Activated naive CD4-positive, alpha-beta T cell treated with Interleukin-2 at 50 U/mL for 16 hours (primary cell): ENCODE results near the gene COG1.

Source experiments
- DNase-seq: peaks from one replicate; pipeline ENCODE4 v3.0.0-alpha.2; 2020

COG1 gene

GRCh38 chr17:73201215-73202069 is 8.6 kb downstream of the COG1 start:
- no peak for DNase-seq

GRCh38 chr17:73203135-73203787 is 10.4 kb downstream of the COG1 start:
- no peak for DNase-seq

DNA sequence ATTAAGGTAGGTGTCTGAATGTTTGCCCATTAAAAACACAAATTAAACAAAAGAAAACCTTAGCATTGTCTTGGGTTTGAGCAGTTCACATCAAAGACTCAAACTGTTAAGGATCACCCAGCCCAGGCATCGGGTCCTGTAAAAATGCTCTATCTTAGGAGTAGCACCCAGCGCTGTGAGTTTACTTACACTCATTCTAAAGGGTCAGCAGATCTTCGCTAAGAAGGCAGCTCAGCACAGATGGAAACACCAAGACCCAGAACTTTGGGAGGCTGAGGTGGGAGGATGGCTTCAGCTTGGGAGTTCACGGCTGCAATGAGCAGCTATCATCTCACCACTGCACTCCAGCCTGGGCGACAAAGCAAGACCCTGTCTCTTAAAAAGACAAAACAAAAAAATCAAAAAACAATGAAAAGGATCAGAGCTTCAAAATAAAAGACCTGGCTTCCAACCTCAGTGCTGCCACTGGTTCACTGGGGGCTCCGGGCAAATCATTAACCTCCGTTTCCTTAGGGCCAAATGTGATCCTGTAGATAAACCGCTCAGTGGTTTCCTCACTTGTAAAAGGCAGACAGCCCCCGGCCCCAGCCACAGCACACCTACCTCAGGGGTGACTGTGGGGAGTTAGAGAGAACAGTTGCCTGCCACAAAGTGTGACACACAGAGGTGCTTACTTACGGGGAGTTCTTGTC is 11.1 kb downstream of the COG1 start:
- peak; percentile 23 for DNase-seq

GRCh38 chr17:73205459-73205961 is 12.7 kb downstream of the COG1 start:
- no peak for DNase-seq

DNA sequence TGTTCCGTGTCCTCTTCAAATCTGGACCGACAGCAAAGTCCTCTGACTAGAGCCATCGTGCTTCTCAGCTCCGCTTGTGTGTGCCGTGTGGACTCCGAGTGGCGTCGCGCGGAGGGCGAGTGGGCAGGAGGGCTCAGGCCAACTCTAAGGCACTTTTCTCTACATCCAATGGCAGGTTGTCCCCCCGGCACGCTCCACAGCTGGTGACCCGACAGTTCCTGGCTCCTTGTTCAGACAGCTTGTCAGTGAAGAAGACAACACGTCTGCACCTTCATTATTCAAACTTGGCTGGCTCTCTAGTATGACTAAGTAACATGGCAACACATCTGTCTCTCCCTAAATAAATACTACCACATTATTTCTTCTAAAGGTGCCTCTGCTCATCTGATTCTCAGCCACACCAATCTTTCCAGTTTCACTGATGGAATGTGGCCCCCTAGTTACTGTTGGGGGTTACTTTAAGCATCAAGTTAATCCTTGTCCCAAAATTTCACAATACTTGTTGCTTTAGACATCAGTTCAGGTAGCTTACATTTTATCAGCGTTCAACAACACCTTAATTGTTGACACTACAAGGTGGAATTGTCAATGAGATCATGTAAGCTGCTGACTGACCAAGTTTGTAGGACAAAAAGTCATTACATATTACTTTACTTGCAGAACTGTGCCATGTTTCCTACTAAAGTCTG is 15.4 kb downstream of the COG1 start:
- DNase-seq, result no peak

DNA sequence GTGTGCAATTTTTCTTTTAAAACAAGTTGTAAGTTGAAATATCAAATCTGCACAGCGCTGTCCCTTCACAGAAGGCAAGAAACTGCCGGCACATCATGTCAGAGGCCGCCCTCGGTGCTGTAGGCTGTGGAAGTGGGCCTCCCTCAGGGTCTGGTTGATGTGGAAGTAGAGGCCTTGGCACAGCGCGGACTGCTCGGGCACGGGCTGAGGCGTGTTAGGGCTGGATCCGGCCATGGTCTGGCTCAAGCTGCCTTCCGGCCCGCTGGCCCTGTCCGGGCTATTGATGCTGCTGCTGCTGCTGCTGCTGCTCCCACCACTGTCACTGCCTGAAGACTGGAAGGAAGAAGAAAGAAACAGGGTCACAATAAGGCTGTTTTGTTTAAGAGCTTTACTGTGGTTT is 16.6 kb downstream of the COG1 start:
- no peak for DNase-seq

- DNase-seq, result no peak
Measured at GRCh38 chr17:73210002-73210678, 17.3 kb downstream of the COG1 start.

- DNase-seq, result peak; percentile 60
Measured at GRCh38 chr17:73211745-73212144, 18.9 kb downstream of the COG1 start.

DNA sequence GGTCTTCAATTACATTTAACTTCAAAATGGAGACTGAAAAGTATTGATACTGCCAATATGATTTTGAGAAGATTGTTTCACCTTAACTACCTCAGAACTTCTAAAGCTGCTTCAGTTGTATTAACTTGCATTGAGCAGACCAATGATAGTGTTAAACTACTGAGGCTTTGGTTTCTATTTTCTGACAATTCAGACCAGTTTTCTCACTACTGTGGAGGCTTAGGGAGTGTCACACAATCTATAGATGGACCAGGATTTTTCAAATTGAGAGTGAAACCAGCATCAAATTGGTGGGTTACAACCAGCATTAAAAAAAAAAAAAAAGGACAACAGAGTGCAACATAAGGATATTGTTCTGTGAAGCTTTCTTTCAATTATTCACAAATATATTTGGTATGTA is 21.2 kb downstream of the COG1 start:
- DNase-seq, result no peak

DNA sequence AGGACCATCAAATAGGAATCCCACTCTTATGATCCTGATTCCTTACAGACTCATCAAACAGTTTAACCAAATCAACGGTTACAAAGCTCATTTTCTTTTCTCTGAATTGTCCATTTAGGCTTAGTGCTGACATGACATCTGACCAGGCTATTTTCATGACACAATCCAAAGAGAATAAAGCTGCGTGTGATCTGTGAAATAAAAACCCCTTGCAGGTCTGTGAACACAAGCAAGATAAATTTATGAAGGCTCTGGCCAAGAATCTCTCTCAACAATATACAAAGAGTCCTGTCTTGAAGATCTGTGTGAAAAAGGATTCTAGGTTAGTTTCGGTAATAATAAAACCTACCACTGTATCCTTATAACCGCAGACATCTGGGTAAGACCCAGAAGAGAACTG is 22.0 kb downstream of the COG1 start:
- no peak for DNase-seq

DNA sequence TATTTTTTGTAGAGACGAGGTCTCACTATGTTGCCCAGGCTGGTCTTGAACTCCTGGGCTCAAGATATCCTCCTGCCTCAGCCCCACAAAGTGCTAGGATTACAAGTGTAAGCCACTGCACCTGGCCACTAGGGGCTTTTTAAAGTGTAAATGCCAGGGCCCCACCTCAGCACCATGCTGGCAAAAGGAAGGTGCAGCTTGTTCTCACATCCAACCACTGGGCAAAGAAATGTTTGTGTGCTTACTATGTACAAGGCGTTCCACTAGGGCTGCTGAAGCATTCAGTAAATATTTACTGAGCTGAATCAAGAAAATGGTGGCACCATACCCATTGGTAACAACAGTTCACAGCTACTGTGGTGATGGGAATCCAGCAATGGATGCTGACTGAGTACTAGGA is 22.6 kb downstream of the COG1 start:
- DNase-seq, result no peak

GRCh38 chr17:73223626-73224230 is 30.9 kb downstream of the COG1 start:
- no peak for DNase-seq

DNA sequence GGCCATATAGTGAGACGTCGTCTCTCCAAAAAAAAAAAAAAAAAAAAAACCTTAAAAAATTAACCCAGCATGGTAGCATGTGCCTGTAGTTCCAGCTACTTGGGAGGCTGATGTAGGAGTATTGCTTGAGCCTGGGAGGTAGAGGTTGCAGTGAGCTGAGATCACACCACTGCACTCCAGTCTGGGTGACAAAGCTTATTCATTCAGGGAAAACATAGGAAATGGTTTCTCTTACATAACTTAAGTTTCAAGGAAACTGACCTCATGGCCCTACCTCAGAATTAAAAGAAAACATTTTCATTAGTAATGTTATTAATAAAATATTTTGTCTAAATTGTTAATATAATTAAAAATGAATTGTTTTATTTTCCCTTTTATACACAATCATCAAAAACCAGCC is 31.4 kb downstream of the COG1 start:
- no peak for DNase-seq

DNA sequence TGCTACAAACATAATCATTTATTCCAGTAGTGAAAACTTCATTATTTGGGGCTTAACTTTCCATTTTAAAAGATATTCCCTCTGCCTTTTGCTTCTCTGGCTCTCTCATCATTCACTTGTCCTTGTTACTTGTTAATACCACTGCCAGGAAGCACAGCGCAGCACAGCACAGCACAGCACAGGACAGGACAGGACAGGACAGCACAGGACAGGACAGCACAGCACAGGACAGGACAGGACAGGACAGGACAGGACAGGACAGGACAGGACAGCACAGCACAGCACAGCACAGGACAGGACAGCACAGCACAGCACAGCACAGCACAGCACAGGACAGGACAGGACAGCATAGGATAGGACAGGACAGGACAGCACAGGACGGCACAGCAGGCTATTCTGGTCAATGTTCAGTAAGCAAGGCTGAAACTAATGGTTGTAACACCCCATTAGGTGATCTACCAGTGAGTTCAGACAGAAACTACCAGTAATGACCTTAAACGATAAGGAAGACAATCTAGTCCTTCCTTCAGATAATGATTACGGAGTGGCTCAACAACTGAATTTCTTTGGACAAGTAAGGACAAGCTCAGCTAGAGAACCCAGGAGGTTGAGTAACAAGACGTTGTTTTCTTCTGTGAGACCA is 31.9 kb downstream of the COG1 start:
- no peak for DNase-seq

DNA sequence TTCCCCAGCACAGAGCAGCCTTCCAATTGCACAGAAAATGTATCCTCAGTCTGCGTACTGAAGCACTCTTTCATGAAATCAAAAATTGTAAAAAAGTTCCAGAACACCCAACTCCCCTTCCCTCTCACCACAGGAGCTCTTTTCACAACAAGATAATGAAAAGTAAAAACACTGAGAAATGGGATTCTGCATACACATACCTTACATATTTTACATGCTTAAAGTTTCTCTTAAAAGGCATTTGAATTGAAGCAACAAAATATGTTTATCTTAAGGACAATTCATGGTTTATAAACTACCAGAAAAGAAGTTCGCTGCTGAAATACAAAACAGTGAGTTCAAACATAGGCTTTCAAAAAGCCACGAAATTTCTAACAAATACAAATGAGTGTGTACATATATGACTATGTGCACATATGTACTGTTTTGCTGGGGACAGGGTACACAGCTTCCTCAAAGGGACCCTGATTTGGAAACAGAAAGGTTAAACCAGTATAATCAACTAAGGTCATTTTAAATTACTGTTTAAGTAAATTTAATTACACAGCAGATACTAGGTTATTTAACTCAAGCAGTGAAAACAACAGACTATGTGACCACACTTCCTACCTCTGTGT is 33.8 kb downstream of the COG1 start:
- no peak for DNase-seq

GRCh38 chr17:73227379-73227778 is 34.5 kb downstream of the COG1 start:
- no peak for DNase-seq

DNA sequence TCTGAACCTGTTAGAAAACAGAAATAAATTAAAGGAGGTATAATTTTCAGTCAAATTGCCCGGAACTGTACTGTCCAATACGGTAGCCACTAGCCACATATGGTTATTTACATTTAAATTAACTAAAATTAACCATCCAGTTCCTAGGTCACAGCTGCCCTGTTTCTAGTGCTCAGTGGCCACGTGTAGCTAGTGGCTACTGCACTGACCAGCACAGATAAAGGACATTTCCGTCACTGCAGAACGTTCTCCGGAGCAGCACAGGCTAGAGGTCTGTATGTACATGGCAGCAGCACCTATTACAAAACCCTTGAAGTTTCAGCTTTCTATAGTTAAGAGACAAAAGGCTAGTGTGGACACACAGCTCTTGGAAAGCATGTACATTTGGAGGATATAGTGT is 35.1 kb downstream of the COG1 start:
- no peak for DNase-seq

GRCh38 chr17:73228748-73229236 is 35.9 kb downstream of the COG1 start:
- DNase-seq, result peak; percentile 51

DNA sequence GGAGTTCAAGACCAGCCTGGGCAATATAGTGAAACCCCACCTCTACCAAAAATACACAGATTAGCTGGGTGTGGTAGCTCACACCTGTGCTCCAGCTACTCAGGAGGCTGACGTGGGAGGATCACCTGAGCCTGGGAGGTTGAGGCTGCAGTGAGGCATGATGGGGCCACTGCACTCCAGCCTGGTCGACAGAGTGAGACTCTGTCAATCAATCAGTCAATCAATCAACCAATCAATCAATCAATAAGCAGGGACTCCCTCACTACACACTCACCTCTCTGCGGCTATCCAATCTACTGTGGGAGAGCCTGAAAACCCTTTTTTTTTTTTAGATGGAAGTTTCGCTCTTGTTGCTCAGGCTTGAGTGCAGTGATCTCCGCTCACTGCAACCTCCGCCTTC is 37.2 kb downstream of the COG1 start:
- DNase-seq, result no peak

- peak; percentile 6 for DNase-seq
Measured at GRCh38 chr17:73231395-73231794, 38.5 kb downstream of the COG1 start.
